RWPE2 (cell line): ENCODE data around the gene GPS1.

Source experiments
- ATAC-seq: fragments of 200-7000 bp; cut with Tn5 transposase; 3 replicates; pipeline ENCODE4 v1.9.1; 2021; ENCODE audit warnings: low read depth
- DNase-seq: peaks from one replicate; pipeline ENCODE4 v3.0.0-alpha.2; 2020; ENCODE audit warnings: low spot score
- H3K27ac ChIP-seq: fragments of 450-650 bp; 2 replicates; pipeline ENCODE4 v1.5.1; 2017; ENCODE audit warnings: mild to moderate bottlenecking; ENCODE audit not compliant: poor library complexity, severe bottlenecking
- H3K27me3 ChIP-seq: fragments of 250-450 bp; sonication (Bioruptor Pico); 2 replicates; pipeline ENCODE4 v1.5.1; 2021; ENCODE audit warnings: mild to moderate bottlenecking, moderate library complexity; ENCODE audit not compliant: insufficient read depth, poor library complexity, severe bottlenecking
- H3K36me3 ChIP-seq: fragments of 250-450 bp; sonication (Bioruptor Pico); 2 replicates; pipeline ENCODE4 v1.5.1; 2020; ENCODE audit warnings: low read depth, mild to moderate bottlenecking, moderate library complexity
- H3K4me1 ChIP-seq: fragments of 250-450 bp; sonication (Bioruptor Pico); 2 replicates; pipeline ENCODE4 v1.5.1; 2021; ENCODE audit warnings: mild to moderate bottlenecking, moderate library complexity; ENCODE audit not compliant: insufficient read depth, poor library complexity, severe bottlenecking
- H3K4me3 ChIP-seq: fragments of 250-450 bp; sonication (Bioruptor Pico); 2 replicates; pipeline ENCODE4 v1.5.1; 2021; ENCODE audit warnings: mild to moderate bottlenecking, moderate library complexity; ENCODE audit not compliant: severe bottlenecking
- H3K9me3 ChIP-seq: fragments of 250-450 bp; sonication (Bioruptor Pico); 2 replicates; pipeline ENCODE4 v1.5.1; 2021; ENCODE audit warnings: mild to moderate bottlenecking, moderate library complexity; ENCODE audit not compliant: severe bottlenecking
- CTCF ChIP-seq: fragments of 450-650 bp; IDR thresholded peaks from one replicate; pipeline ENCODE4 v1.5.1; 2017; ENCODE audit warnings: mild to moderate bottlenecking, moderate library complexity; ENCODE audit not compliant: poor library complexity, severe bottlenecking

GPS1 gene

GRCh38 chr17:82028246-82028645 is 23.5 kb upstream of the GPS1 start:
- Histone ChIP-seq H3K27ac (no peak overlapping the region), H3K27me3 (no peaks in the 10 kb centered on the region), H3K9me3 (no peaks in the 10 kb centered on the region), H3K4me1 (no peaks in the 10 kb centered on the region), H3K36me3 (no peaks in the 10 kb centered on the region; the same call in 1 of the 2 replicates), H3K4me3 (no peak overlapping the region)
- TF ChIP-seq CTCF: no peak
- no peak for DNase-seq
- ATAC-seq: no peak

- Histone ChIP-seq H3K36me3 (no peaks in the 10 kb centered on the region; the same call in 1 of the 2 replicates), H3K27ac (no peak overlapping the region), H3K9me3 (no peaks in the 10 kb centered on the region), H3K4me3 (no peak overlapping the region), H3K27me3 (no peaks in the 10 kb centered on the region), H3K4me1 (no peaks in the 10 kb centered on the region)
- DNase-seq: no peak
- no peak for ATAC-seq
- TF ChIP-seq CTCF: no peak
These were observed 22.7 kb upstream of the GPS1 start for GRCh38 chr17:82028966-82029365.

- Histone ChIP-seq H3K27me3 (no peaks in the 10 kb centered on the region), H3K4me3 (no peak overlapping the region), H3K36me3 (no peaks in the 10 kb centered on the region; the same call in 1 of the 2 replicates), H3K27ac (no peak overlapping the region), H3K9me3 (no peaks in the 10 kb centered on the region), H3K4me1 (no peaks in the 10 kb centered on the region)
- no peak for ATAC-seq
- TF ChIP-seq CTCF: no peak
- no peak for DNase-seq
These were observed 22.3 kb upstream of the GPS1 start for GRCh38 chr17:82029391-82029790.

DNA sequence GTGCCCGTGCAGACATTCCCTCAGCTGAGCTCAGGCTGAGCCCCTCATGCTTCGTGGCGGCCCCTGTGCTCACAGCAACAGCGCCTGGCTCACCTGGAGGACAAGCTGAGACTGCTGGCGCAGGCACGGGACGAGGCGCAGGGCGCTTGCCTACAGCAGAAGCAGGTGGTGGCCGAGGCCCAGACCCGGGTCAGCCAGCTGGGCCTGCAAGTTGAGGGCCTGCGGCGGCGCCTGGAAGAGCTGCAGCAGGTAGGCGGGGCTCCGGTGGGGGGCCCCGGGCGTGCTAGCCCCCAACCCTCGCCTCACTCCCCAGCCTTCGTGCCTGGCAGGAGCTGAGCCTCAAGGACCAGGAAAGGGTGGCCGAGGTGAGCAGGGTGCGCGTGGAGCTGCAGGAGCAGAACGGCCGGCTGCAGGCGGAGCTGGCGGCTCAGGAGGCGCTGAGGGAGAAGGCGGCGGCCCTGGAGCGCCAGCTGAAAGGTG is 21.7 kb upstream of the GPS1 start:
- Histone ChIP-seq H3K27me3 (no peaks in the 10 kb centered on the region), H3K9me3 (no peaks in the 10 kb centered on the region), H3K36me3 (peaks cover 1% of the 10 kb centered on the region), H3K4me1 (no peaks in the 10 kb centered on the region), H3K27ac (no peak overlapping the region), H3K4me3 (no peak overlapping the region)
- no peak for TF ChIP-seq CTCF
- ATAC-seq (no peak), DNase-seq (no peak)

DNA sequence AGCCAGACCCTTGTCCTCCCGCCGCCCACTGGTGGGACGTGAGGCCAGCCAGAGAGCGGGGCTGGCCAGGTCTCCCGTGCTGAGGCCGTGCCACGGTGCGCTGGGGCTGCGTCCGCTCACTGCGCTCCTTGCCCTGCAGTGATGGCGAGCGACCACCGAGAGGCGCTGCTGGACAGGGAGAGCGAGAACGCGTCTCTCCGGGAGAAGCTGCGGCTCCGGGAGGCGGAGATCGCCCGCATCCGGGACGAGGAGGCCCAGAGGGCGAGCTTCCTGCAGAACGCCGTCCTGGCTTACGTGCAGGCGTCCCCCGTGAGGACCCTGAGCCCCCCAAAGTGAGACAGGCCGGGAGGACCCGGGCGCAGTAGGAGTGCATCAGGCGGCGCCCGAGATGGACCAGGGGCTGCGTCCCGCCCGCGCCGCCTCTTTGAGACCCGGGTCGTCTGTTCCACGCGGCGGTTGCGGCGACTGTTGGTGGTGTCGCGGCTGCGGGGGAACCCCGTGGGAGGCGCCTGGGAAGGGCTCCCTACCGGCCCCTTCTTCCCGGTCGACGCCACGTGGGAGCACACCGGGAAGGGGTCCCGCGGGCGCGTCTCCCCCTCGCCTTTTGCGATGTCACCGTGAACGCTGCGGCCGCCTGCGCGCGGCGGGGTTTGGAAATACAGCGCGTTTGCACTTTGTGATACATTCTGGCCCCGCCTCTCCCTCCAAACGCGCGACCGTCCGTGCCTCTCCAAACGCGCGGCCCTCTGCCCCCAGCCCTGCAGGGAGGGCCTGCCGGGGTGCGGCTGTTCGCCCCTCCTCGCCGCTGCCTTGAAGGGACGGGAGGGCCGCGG is 21.0 kb upstream of the GPS1 start:
- TF ChIP-seq CTCF: peak; percentile 86
- H3K27ac ChIP-seq: peak overlapping the region; percentile 52
- no peaks in the 10 kb centered on the region for H3K4me1 ChIP-seq
- no peaks in the 10 kb centered on the region for H3K9me3 ChIP-seq
- ATAC-seq (peak; percentile 49), DNase-seq (no peak)
- H3K36me3 ChIP-seq: peaks cover 8% of the 10 kb centered on the region
- no peaks in the 10 kb centered on the region for H3K27me3 ChIP-seq
- peak overlapping the region; percentile 46 for H3K4me3 ChIP-seq
